Activated CD4-positive, alpha-beta T cell treated with anti-CD3 and anti-CD28 coated beads, Interleukin-2, amount 50 U/mL, for 4 hours (primary cell): Measurements from ENCODE around the gene CNDP2.
"Not testable (repeated sequence)": the region's sequence is repeated elsewhere in the genome, so short reads cannot be mapped to it uniquely, and the experiment has no call there.

Experiments
- DNase-seq, 2 experiments: peaks; one replicate each; pipeline ENCODE4 v3.0.0-alpha.2; 2020

Gene CNDP2

GRCh38 chr18:74473976-74474640, 22.1 kb upstream of the CNDP2 start:
- no peak for DNase-seq

GRCh38 chr18:74476140-74476539, 20.0 kb upstream of the CNDP2 start:
- no peak for DNase-seq

- no peak for DNase-seq
These were observed 18.4 kb upstream of the CNDP2 start for GRCh38 chr18:74477771-74478170.

- DNase-seq = no peak
These were observed 17.8 kb upstream of the CNDP2 start for GRCh38 chr18:74478316-74478715.

GRCh38 chr18:74478880-74479279, 17.3 kb upstream of the CNDP2 start:
- no peak for DNase-seq

GRCh38 chr18:74479486-74480148, 16.5 kb upstream of the CNDP2 start:
- no peak for DNase-seq

GRCh38 chr18:74480149-74480651, 16.0 kb upstream of the CNDP2 start:
- no peak for DNase-seq

GRCh38 chr18:74482697-74483096, 13.5 kb upstream of the CNDP2 start:
- no peak for DNase-seq

- DNase-seq = no peak
These were observed 9.9 kb upstream of the CNDP2 start for GRCh38 chr18:74486119-74486849.

- DNase-seq = no peak
These were observed 7.8 kb upstream of the CNDP2 start for GRCh38 chr18:74488354-74488753.

GRCh38 chr18:74488864-74489263, 7.3 kb upstream of the CNDP2 start:
- no peak for DNase-seq

GRCh38 chr18:74489676-74490075, 6.5 kb upstream of the CNDP2 start:
- DNase-seq = no peak

- no peak for DNase-seq
These were observed 3.9 kb upstream of the CNDP2 start for GRCh38 chr18:74492259-74492658.

GRCh38 chr18:74493689-74494088, 2.5 kb upstream of the CNDP2 start:
- DNase-seq = peak; percentile 49 to 58

GRCh38 chr18:74494514-74494913, 1.6 kb upstream of the CNDP2 start:
- no peak for DNase-seq

GRCh38 chr18:74496508-74497323, 553 bp downstream of the CNDP2 start:
- peak; percentile 14 to 19 for DNase-seq

- DNase-seq = no peak
These were observed 1.1 kb downstream of the CNDP2 start for GRCh38 chr18:74497324-74497676.

- no peak for DNase-seq
These were observed 1.6 kb downstream of the CNDP2 start for GRCh38 chr18:74497778-74498177.

- peak; percentile 73 to 75 for DNase-seq
These were observed 2.8 kb downstream of the CNDP2 start for GRCh38 chr18:74498712-74499627.

- peak; percentile 30 to 34 for DNase-seq
These were observed 3.5 kb downstream of the CNDP2 start for GRCh38 chr18:74499633-74500032.

GRCh38 chr18:74500372-74500771, 4.2 kb downstream of the CNDP2 start:
- DNase-seq = no peak

GRCh38 chr18:74500774-74501173, 4.6 kb downstream of the CNDP2 start:
- DNase-seq = not testable (repeated sequence)
